Measurements from ENCODE around the gene TTLL5.
"Not testable (repeated sequence)": the region's sequence is repeated elsewhere in the genome, so short reads cannot be mapped to it uniquely, and the experiment has no call there.

The TTLL5 gene

GRCh38 chr14:75837151-75837787 lies 176.2 kb downstream of the TTLL5 start:
- peak in 2 of 3 donors; percentile 24 to 34 for DNase-seq

GRCh38 chr14:75840911-75841310 lies 179.9 kb downstream of the TTLL5 start:
- DNase-seq, result no peak

DNA sequence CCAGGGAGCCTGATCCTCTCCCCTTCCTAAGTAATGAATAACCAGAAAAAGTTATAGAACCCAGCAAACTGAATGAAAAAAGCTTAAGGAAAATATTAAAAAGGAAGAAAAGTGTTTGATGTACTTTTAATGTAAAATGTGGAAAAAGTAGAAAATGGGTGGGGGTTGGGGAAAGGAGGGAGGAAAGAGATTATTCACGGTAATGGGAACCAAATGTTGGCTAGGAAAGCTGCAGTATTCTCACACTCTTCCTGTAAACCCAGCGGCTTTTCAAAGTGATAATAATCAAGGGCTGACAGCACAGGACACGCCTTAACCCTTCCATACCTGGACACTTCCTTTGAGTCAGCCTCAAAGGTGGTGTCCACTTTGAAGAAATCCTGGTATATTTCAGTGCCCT lies 181.5 kb downstream of the TTLL5 start:
- DNase-seq, result no peak

DNA sequence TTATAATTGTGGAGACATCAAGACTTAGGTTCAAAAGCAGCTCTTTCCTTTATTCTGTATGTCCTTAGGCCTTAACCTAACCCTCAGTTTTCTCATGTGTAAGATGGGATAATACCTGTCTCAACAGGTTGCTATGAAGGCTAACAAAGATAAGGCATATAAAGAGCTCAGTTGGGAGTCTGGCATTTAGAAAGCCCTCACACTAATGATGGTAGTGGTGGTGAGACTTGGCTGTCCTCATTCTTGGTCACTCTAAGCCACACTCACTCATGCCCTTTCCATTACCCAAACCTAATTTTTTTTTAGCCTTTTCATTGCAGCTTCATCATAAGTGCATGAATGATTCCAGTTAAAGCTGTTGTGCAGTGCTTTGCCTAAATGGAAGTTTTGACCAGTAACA lies 183.4 kb downstream of the TTLL5 start:
- no peak for DNase-seq

DNA sequence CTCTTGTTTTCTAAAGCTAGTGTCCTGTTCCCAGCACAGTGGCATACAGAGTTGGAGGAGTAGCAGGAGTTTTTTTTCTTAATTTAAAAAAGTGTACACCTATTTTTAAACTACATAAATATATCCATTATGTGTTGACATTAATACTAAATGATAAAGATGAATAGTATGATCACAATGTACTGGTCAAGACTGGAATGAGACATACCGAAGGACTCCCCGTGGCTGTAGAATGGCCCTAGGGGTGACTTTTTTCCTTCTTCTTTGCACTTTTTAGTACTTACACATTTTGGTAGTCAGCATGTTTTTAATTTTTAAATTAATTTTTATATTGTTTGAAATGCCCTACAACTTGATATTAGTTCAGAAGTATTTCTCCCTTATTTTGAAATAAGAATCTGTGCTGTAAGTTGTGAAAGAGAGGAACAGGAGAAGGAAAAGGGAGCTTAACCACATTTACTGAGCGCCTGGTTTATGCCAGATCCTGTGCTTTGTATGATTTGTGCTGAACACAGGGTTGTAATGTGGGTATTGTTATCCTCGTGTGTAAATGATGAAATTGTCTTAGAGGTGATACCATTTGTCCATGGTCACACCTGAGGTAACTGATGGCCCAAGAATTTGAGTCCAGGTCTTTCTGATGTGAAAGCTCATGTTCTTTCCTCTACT lies 184.2 kb downstream of the TTLL5 start:
- DNase-seq, result no peak

- not testable (repeated sequence) for DNase-seq
Measured at GRCh38 chr14:75846694-75847093, 185.6 kb downstream of the TTLL5 start.

- peak in 2 of 3 donors; percentile 9 to 18 for DNase-seq
Measured at GRCh38 chr14:75847584-75847983, 186.5 kb downstream of the TTLL5 start.

- DNase-seq, result no peak
Measured at GRCh38 chr14:75848167-75848913, 187.3 kb downstream of the TTLL5 start.

DNA sequence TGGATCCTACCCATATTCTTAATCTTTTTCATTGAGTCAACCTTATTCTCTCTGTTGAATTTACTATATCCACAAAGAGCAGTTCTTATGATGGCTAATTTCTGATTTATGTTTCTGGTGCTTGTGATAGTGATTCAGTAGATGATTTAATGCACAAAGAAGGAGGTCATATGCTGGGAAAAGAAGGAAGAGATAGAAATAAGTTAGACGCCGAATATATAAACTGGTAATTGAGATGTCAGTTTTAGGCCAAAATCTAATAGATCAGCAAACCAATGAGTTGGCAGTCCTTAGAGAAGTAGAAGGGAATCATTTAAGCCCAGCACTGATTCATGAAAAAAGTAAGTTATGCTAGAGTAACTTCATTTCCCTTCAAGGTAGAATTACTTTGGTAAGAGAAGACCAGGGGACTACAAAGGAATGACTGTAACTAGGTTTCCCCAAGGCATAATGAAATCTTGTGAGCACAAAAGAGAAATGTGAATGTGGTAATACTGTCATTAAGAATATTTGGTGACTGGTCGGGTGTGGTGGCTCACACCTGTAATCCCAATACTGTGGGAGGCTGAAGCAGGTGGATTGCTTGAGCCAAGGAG lies 188.4 kb downstream of the TTLL5 start:
- DNase-seq, result no peak

DNA sequence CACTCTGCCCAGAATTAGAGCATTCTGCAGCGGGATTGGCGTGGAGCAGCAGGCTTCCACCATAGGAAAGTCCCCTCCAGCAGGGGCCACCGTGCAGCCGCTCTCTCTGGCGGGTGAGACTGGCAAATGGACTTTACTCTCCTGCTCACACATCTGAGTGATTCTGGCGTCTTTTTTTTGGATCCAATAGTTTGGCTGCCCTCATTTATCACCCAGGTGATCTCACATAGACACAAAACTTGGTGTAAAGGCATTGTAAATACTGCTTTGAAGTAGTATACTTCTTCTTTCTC lies 190.5 kb downstream of the TTLL5 start:
- DNase-seq, result no peak

DNA sequence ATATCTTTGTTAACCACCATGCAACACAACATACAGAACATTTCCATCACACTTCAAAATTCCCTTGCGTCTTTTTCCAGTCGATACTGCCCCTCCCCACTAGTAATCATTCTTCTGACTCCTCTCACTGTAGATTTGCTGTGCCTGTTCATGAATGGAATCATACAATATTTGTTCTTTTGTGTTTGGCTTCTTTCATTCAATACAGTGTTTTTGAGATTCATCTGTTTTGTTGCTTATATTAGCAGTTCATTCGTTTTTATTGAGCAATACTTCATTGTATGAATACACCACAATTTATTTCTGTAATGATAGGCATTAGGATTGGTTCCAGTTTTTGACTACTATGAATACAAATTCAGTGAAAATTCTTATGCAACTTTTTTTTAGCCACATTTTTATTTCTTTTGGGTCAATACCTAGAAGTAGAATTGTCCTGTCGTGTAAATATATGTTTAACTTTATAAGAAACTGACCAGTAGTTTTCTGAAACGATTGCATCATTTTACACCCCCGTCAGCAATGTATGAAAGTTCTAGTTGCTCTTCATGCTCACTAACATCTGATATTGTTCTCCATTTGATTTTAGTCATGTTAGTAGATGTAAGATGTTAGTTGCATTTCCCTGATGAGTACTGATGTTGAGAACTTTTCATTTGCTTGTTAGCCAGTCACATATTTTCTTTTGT lies 193.2 kb downstream of the TTLL5 start:
- DNase-seq, result peak in 1 of 3 donors; percentile 34

DNA sequence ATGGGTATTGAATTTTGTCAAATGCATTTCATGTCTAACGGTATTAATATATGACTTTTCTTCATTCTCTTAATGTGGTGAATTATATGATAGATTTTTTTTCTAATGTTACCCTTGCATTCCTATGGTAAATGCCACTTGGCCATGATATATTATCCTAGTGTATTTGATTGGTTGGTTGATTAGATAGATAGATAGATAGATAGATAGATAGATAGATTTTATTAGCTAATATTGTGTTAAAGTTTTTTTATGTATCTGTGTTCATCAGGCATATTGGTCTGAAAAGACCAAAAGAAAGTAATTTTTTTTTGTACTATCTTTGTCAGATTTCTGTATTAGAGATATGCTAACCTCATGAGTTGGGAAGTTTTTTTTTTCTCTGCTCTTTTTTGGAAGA lies 196.2 kb downstream of the TTLL5 start:
- no peak for DNase-seq

DNA sequence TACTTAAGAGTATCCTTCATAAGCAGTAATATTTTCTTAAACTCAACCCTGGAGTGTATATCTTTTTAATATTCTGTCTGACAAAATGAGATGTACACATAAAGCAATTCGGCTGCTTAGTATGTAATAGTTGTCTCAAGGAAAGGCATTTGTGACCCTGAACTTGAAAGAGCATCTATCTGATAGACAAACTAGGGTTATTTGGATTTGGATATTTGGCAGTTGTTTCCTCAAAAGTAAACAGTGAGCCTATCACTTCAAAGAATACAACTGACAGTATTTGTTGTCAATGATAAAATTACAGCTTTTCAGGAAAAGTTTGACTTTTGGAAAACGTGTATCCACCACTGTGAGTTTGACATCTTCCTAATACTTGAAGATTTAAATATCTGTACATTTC lies 197.3 kb downstream of the TTLL5 start:
- no peak for DNase-seq

GRCh38 chr14:75859746-75860145 lies 198.7 kb downstream of the TTLL5 start:
- no peak for DNase-seq

DNA sequence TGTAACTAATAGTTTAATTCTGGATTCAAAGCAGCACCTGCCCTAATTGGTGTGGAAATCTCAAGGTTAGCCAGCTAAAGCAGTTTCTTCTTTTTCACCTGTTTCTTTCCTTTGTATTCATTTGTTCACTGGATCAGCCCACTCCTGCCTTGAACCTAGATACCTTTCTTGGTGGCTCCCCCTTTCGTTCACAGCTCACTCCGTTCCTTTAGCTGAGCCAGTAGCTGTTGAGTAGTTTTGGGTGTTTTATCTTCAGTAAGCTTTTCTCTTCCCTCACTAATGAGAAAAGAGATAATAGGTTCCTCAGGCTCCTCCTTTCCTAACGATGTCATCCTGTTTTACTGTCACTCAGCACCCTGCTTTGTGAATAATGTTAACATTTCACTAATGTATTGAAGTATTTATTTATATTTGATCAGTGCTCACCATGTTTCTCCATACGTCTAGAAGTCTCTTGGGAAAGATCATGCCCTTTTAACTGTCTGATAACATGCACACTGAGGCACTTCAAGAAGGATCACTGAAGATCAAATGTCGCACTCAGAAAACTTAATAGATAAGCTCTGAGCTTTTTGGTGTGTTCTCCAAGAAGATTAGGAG lies 199.6 kb downstream of the TTLL5 start:
- no peak for DNase-seq

DNA sequence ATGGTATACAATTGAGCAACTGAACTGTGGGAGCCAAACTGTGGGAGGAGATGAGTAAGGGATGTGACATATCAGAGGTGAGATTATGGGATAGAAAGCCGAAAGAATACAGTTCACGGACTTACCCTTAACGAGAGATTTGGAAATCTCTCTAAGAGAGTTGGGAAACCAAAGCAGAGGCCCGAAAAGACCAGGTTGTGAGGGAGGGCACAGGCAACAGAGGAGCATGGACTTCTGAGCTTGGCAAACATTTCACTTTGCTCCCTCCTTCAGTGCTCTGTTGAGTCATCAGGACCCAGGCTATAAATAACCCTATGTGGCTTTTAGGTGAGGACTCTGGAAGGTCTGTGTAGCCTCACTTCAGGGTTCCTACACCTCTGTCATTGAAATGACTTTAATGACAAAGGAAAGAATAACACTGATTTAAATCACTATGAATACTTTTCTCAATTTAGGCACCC lies 200.1 kb downstream of the TTLL5 start:
- peak; percentile 32 to 56 (median 34) for DNase-seq

GRCh38 chr14:75863221-75863620 lies 202.2 kb downstream of the TTLL5 start:
- DNase-seq, result no peak

GRCh38 chr14:75864352-75864751 lies 203.3 kb downstream of the TTLL5 start:
- peak in 2 of 3 donors; percentile 23 to 47 for DNase-seq

GRCh38 chr14:75865531-75865930 lies 204.5 kb downstream of the TTLL5 start:
- no peak for DNase-seq

DNA sequence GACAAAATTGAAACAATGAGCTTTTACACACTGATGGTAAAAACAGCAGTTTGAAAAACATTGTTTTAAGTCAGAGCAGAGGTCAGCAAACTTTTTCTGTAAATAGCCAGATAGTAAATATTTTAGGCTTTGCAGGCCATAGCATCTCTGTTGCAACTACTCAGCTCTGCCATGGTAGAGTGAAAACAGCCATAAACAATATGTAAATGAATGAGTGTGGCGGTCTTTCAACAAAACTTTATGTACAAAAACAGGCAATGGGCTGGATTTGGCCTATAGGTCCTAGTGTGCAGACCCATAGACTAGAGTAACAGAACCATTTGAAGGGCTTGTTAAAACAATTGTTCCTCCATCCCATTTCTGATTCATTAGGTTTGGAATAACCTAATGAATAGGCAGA lies 205.9 kb downstream of the TTLL5 start:
- DNase-seq, result no peak

GRCh38 chr14:75871181-75871880 lies 210.3 kb downstream of the TTLL5 start:
- no peak for DNase-seq

GRCh38 chr14:75875958-75876357 lies 214.9 kb downstream of the TTLL5 start:
- DNase-seq, result no peak
